Stimulated activated CD4-positive, alpha-beta T cell treated with anti-CD3 and anti-CD28 coated beads, Interleukin-4, amount 100 ng/mL, for 1 hour (primary cell): ENCODE measurements around the gene GMDS.
"Not testable (repeated sequence)": the region's sequence is repeated elsewhere in the genome, so short reads cannot be mapped to it uniquely, and the experiment has no call there.

Experiments used
- DNase-seq: peaks from one replicate; pipeline ENCODE4 v3.0.0-alpha.2; 2020

GMDS gene

GRCh38 chr6:1761477-1761877 is 483.9 kb downstream of the GMDS start:
- no peak for DNase-seq

- DNase-seq, result no peak
Measured at GRCh38 chr6:1760876-1761275, 484.5 kb downstream of the GMDS start.

GRCh38 chr6:1759870-1760269 is 485.5 kb downstream of the GMDS start:
- DNase-seq, result no peak

- DNase-seq, result no peak
Measured at GRCh38 chr6:1758076-1758679, 487.2 kb downstream of the GMDS start.

GRCh38 chr6:1757131-1757530 is 488.3 kb downstream of the GMDS start:
- DNase-seq, result no peak

GRCh38 chr6:1756472-1757129 is 488.8 kb downstream of the GMDS start:
- DNase-seq, result no peak

GRCh38 chr6:1751063-1751462 is 494.3 kb downstream of the GMDS start:
- not testable (repeated sequence) for DNase-seq

- DNase-seq, result no peak
Measured at GRCh38 chr6:1749041-1749440, 496.4 kb downstream of the GMDS start.

- DNase-seq, result no peak
Measured at GRCh38 chr6:1747531-1747930, 497.9 kb downstream of the GMDS start.

- DNase-seq, result no peak
Measured at GRCh38 chr6:1747003-1747402, 498.4 kb downstream of the GMDS start.

- DNase-seq, result no peak
Measured at GRCh38 chr6:1745814-1746213, 499.6 kb downstream of the GMDS start.

GRCh38 chr6:1744543-1744942 is 500.9 kb downstream of the GMDS start:
- no peak for DNase-seq

GRCh38 chr6:1739680-1740079 is 505.7 kb downstream of the GMDS start:
- no peak for DNase-seq

- DNase-seq, result no peak
Measured at GRCh38 chr6:1739220-1739619, 506.2 kb downstream of the GMDS start.

- no peak for DNase-seq
Measured at GRCh38 chr6:1738558-1739081, 506.8 kb downstream of the GMDS start.

GRCh38 chr6:1737463-1738311 is 507.7 kb downstream of the GMDS start:
- no peak for DNase-seq

- DNase-seq, result no peak
Measured at GRCh38 chr6:1736346-1737105, 508.9 kb downstream of the GMDS start.

GRCh38 chr6:1735239-1735803 is 510.1 kb downstream of the GMDS start:
- DNase-seq, result no peak

GRCh38 chr6:1730882-1731281 is 514.5 kb downstream of the GMDS start:
- DNase-seq, result no peak

- no peak for DNase-seq
Measured at GRCh38 chr6:1729750-1730140, 515.7 kb downstream of the GMDS start.

GRCh38 chr6:1729133-1729749 is 516.2 kb downstream of the GMDS start:
- no peak for DNase-seq

- no peak for DNase-seq
Measured at GRCh38 chr6:1726341-1726768, 519.0 kb downstream of the GMDS start.
